Ishikawa (cell line): ENCODE measurements around the gene DPP8.

Source experiments
- CEBPB ChIP-seq: IDR thresholded peaks from 2 replicates; pipeline ENCODE4 v1.6.1; 2012
- CREB1 ChIP-seq: IDR thresholded peaks from 2 replicates; pipeline ENCODE4 v1.6.1; 2012; ENCODE audit warnings: low read depth
- EGR1 ChIP-seq: IDR thresholded peaks from 2 replicates; pipeline ENCODE4 v1.6.1; 2012
- EP300 ChIP-seq: IDR thresholded peaks from 2 replicates; pipeline ENCODE4 v1.6.1; 2012; ENCODE audit warnings: borderline replicate concordance
- FOXM1 ChIP-seq: IDR thresholded peaks from 2 replicates; pipeline ENCODE4 v1.6.1; 2012; ENCODE audit warnings: low read depth, borderline replicate concordance
- NFIC ChIP-seq: IDR thresholded peaks from 2 replicates; pipeline ENCODE4 v1.6.1; 2012
- RAD21 ChIP-seq: IDR thresholded peaks from 2 replicates; pipeline ENCODE4 v1.6.1; 2012; ENCODE audit warnings: low read depth
- TAF1 ChIP-seq: IDR thresholded peaks from 2 replicates; pipeline ENCODE4 v1.6.1; 2012; ENCODE audit warnings: low read depth, mild to moderate bottlenecking
- TCF12 ChIP-seq: IDR thresholded peaks from 2 replicates; pipeline ENCODE4 v1.6.1; 2012; ENCODE audit warnings: low read depth
- TEAD4 ChIP-seq: IDR thresholded peaks from 2 replicates; pipeline ENCODE4 v1.6.1; 2012
- YY1 ChIP-seq: IDR thresholded peaks from 2 replicates; pipeline ENCODE4 v1.6.1; 2012; ENCODE audit warnings: low read depth
- ZBTB7A ChIP-seq: IDR thresholded peaks from 2 replicates; pipeline ENCODE4 v1.6.1; 2012; ENCODE audit warnings: low read depth
- TF ChIP-seq, protein P1 (sequence below): IDR thresholded peaks from 2 replicates; pipeline ENCODE4 v1.6.1; 2012
- TF ChIP-seq, protein P2 (sequence below): IDR thresholded peaks from 2 replicates; pipeline ENCODE4 v1.6.1; 2012; ENCODE audit warnings: low read depth, mild to moderate bottlenecking
- TF ChIP-seq, protein P3 (sequence below): IDR thresholded peaks from 2 replicates; pipeline ENCODE4 v1.6.1; 2012

Gene DPP8

DNA sequence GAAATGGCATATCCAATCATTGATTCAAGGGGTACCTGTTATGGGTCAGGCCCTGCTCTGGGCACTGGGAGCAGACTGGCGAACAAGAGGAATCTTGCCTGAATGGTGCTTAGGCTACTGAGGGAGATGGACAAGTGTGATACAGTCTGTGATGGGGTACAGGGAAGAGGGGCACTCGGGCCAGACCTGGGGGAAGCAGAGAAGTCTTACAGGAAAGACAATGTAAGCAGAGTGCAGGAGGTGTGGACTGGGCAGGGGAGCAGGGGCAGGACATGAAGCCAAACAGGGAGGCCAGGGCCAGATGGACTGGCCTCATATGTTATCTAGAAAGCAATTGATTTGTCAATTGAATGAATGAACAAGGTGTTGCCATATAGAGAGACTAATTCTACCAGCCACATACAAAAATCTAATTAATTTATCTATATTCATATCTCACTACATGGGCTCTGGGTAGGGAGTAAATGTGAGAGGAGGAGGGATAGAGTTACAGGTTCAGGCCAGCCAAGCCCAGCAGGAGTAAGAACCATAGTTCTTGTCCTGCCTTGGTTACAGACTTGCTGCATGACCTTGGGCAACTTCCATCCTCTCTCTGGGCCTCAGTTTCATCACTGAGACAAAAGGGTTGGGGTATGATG is 91.2 kb downstream of the DPP8 start:
- TF ChIP-seq TCF12 (no peak), ZBTB7A (no peak), YY1 (no peak), EGR1 (no peak), TEAD4 (no peak), TAF1 (no peak), EP300 (no peak), CREB1 (no peak), NFIC (no peak)
- TF ChIP-seq, protein P1, sequence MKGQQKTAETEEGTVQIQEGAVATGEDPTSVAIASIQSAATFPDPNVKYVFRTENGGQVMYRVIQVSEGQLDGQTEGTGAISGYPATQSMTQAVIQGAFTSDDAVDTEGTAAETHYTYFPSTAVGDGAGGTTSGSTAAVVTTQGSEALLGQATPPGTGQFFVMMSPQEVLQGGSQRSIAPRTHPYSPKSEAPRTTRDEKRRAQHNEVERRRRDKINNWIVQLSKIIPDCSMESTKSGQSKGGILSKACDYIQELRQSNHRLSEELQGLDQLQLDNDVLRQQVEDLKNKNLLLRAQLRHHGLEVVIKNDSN, result no peak
- TF ChIP-seq, protein P2, sequence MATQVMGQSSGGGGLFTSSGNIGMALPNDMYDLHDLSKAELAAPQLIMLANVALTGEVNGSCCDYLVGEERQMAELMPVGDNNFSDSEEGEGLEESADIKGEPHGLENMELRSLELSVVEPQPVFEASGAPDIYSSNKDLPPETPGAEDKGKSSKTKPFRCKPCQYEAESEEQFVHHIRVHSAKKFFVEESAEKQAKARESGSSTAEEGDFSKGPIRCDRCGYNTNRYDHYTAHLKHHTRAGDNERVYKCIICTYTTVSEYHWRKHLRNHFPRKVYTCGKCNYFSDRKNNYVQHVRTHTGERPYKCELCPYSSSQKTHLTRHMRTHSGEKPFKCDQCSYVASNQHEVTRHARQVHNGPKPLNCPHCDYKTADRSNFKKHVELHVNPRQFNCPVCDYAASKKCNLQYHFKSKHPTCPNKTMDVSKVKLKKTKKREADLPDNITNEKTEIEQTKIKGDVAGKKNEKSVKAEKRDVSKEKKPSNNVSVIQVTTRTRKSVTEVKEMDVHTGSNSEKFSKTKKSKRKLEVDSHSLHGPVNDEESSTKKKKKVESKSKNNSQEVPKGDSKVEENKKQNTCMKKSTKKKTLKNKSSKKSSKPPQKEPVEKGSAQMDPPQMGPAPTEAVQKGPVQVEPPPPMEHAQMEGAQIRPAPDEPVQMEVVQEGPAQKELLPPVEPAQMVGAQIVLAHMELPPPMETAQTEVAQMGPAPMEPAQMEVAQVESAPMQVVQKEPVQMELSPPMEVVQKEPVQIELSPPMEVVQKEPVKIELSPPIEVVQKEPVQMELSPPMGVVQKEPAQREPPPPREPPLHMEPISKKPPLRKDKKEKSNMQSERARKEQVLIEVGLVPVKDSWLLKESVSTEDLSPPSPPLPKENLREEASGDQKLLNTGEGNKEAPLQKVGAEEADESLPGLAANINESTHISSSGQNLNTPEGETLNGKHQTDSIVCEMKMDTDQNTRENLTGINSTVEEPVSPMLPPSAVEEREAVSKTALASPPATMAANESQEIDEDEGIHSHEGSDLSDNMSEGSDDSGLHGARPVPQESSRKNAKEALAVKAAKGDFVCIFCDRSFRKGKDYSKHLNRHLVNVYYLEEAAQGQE, result no peak

DNA sequence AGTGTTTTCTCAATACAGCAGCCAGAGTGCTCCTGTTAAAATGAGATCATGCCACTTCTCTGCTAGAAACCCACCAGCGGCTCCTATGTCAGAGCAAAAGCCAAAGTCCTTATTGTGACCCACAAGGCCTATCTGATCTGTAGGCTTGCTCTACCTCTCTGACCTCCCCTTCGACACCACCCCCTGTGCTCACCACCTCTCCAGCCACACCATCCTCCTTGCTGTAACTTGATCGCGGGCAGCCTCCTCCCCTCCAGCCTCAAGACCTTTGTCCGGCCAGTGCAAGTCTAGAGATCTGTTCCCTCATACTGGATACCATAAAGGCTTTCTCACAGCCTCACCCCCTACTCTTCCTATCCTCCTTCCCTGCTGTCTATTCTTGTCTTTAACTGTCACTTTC is 92.8 kb downstream of the DPP8 start:
- TF ChIP-seq EGR1 (no peak), RAD21 (no peak), TEAD4 (no peak), EP300 (no peak), TAF1 (no peak), ZBTB7A (no peak), CEBPB (no peak), TCF12 (no peak), FOXM1 (no peak), NFIC (no peak), CREB1 (no peak)
- TF ChIP-seq, protein P1, result no peak
- TF ChIP-seq, protein P3, sequence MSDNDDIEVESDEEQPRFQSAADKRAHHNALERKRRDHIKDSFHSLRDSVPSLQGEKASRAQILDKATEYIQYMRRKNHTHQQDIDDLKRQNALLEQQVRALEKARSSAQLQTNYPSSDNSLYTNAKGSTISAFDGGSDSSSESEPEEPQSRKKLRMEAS, result no peak
- TF ChIP-seq, protein P2, result no peak

DNA sequence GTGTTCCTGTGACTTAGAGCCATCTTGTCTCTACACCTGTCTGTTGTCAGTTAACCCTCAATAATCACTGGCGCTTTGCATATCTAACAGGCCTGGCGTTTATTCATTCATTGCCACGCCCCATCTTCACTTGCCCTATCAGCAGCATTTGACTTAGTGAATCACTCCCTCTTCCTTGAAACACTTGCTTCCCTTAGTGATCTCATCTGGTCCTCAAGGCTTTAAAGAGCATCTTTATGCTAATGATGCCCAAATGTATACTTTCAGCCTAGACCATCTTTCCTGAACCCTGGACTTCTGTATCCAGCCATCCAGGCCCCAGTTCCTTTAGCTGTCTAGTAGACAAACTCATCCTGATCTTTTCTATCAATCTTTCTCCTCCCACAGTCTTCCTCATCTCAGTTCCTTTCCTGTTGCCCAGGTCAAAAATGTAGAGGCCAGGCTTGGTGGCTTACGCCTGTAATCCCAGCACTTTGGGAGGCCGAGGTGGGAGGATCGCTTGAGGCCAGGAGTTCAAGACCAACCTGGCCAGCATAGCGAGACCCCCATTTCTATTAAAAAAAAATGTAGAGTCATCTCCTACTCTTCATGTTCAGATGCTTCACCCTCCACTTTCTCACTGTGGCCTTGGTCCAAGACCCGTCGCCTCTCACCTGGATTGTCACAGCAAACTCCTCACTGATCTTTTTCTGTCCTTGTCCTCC is 93.4 kb downstream of the DPP8 start:
- TF ChIP-seq TCF12 (no peak), CEBPB (no peak)

DNA sequence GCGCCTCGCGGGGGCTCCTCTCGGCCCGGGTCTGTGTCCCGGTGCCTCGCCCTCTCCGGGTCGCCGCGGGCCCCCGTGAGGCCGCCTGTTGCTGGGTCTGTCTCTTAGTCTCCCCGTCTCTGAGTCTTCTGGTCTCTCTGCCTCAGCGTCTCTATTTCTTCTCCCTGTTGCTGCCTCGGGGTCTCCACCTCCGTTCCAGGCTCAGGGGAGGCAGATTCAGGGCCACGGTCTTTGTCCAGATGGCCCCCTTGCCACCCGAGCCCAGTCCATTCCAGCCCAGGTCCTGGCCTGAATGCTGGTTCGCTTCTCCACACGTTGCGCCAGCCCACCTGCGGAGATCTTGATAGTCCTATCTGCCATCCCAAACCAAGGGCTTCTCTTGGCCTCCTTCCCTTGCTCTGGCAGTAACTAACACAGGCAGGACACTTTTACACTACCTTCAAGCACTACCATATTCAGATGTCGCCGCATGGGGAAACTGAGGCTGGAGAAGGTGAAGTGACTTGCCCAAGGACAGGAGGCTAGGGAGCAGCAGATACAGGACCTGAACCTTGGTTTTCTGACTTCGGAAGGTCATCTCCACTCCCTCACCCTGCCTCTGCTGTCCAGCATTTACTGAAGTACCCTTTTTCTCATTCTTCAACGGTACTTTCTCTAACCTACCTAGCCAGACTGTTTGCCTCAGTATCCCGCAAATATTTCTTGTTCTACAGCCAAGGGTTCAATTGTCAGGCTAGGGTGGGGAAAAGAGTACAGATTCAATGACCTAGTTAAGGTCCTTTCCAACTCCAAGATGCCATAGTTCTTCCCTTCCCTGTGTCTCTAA is 94.1 kb downstream of the DPP8 start:
- TF ChIP-seq, protein P2, result peak; percentile 31; the same call in 1 of the 2 replicates
- no peak for TF ChIP-seq TCF12
